H1 (cell line): ENCODE data around the gene CDKL1. TPM values are rescaled to one million over a fixed set of nuclear protein-coding genes. Genes with fewer than 3 reads are reported as not detected.

Experiments used
- ATF3 ChIP-seq: IDR thresholded peaks from 2 replicates; pipeline ENCODE4 v1.6.1; 2011; ENCODE audit warnings: low read depth, mild to moderate bottlenecking, low read length; ENCODE audit not compliant: insufficient read depth
- CHD1 ChIP-seq: IDR thresholded peaks from 2 replicates; pipeline ENCODE4 v1.6.1; 2012; ENCODE audit warnings: low read depth, low read length, improper control_type of control experiment
- PHF8 ChIP-seq: fragments of 200-600 bp; sonication (generic); conservative IDR thresholded peaks from 2 replicates; pipeline ENCODE4 v1.7.1; 2012; ENCODE audit warnings: low read depth, mild to moderate bottlenecking, inconsistent platforms, low read length, moderate library complexity
- POLR2AphosphoS5 ChIP-seq: IDR thresholded peaks from 2 replicates; pipeline ENCODE4 v1.6.1; 2011; ENCODE audit warnings: low read depth, low read length
- SIRT6 ChIP-seq: IDR thresholded peaks from one replicate; pipeline ENCODE4 v1.7.1; 2012; ENCODE audit warnings: low read length, inconsistent platforms
- SP2 ChIP-seq: IDR thresholded peaks from 2 replicates; pipeline ENCODE4 v1.6.1; 2012; ENCODE audit warnings: mild to moderate bottlenecking, low read length, inconsistent platforms
- polyA plus RNA-seq, 7 experiments: library from polyadenylated mRNA; depleted of rRNA in 3 of 7; stranded (reverse) in 5 of 7; unstranded in 2 of 7; fragments of >200 nt in 5 of 7; fragments of 200-250 nt in 2 of 7; gene quantifications; 1 replicate in 5 of 7; 2 replicates in 1 of 7; 4 replicates in 1 of 7; pipeline versions ENCODE4 v1.2.1 to v1.2.3, GENCODE V29; 2011 to 2013; ENCODE audit warnings: missing spikeins in 2 of 7, mixed read lengths in 2 of 7
- total RNA-seq: library from RNA; stranded (reverse); fragmentation: NEBNext Ultra II Directional; extraction: Animal tissue kit (Norgen Biotek cat#: 25700); gene quantifications from 2 replicates; pipeline ENCODE4 v1.2.1, GENCODE V29; 2021
- TF ChIP-seq, protein P1 (sequence below): IDR thresholded peaks from 2 replicates; pipeline ENCODE4 v1.6.1; 2011; ENCODE audit warnings: low read length, improper control_type of control experiment

CDKL1 gene
- total and polyA plus RNA-seq, 2 of the 8 experiments (the other 6 are each of a cell fraction or from before 2014, with no cell fraction given): 1.2 to 2.2 TPM

DNA sequence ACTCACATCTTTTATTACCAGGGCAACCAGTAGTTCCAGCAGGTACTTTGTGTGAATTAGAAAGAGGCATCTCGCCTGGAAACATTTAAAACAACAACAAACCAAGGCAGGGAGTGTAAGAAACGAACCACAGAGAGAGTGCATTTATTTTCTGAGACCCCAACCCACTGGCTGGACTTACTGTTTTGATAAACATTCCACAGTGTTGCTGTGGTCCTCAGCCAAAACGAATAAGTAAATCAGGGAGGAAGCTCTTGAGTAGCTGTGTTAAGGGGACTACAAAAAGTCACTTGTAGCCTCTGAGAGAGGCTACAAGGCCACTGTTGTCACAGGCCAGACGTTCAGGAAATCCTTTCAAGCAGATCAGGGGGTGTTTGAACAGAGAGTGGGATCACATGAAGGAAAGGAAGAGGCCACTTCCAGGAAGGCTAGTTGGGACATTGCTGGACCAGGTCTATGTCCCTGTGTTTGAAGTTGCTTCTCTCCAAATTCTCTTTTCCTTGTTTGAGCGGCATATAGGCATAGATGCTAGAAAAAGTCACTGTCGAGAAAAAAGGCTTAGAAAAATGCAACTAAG lies 50.7 kb downstream of the CDKL1 start (continued):
- TF ChIP-seq, protein P1, sequence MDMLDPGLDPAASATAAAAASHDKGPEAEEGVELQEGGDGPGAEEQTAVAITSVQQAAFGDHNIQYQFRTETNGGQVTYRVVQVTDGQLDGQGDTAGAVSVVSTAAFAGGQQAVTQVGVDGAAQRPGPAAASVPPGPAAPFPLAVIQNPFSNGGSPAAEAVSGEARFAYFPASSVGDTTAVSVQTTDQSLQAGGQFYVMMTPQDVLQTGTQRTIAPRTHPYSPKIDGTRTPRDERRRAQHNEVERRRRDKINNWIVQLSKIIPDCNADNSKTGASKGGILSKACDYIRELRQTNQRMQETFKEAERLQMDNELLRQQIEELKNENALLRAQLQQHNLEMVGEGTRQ: no peak
- TF ChIP-seq POLR2AphosphoS5: no peak
- no peak for TF ChIP-seq SIRT6
- no peak for TF ChIP-seq ATF3
- TF ChIP-seq PHF8: no peak
- no peak for TF ChIP-seq SP2
- no peak for TF ChIP-seq CHD1
